IPS-18c (cell line): ENCODE measurements around the gene ACOT2.
"Not testable (repeated sequence)": the region's sequence is repeated elsewhere in the genome, so short reads cannot be mapped to it uniquely, and the experiment has no call there.

Experiments used
- H3K4me3 ChIP-seq: 2 replicates; pipeline ENCODE4 v1.7.0; 2013; ENCODE audit warnings: low read depth, mild to moderate bottlenecking, low read length, moderate library complexity; ENCODE audit not compliant: insufficient read depth
- H3K9me3 ChIP-seq: one replicate; pipeline ENCODE4 v1.6.1; 2013; ENCODE audit warnings: mild to moderate bottlenecking, low read length, moderate library complexity; ENCODE audit not compliant: control insufficient read depth, insufficient read depth

Gene ACOT2, protein sequence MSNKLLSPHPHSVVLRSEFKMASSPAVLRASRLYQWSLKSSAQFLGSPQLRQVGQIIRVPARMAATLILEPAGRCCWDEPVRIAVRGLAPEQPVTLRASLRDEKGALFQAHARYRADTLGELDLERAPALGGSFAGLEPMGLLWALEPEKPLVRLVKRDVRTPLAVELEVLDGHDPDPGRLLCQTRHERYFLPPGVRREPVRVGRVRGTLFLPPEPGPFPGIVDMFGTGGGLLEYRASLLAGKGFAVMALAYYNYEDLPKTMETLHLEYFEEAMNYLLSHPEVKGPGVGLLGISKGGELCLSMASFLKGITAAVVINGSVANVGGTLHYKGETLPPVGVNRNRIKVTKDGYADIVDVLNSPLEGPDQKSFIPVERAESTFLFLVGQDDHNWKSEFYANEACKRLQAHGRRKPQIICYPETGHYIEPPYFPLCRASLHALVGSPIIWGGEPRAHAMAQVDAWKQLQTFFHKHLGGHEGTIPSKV

DNA sequence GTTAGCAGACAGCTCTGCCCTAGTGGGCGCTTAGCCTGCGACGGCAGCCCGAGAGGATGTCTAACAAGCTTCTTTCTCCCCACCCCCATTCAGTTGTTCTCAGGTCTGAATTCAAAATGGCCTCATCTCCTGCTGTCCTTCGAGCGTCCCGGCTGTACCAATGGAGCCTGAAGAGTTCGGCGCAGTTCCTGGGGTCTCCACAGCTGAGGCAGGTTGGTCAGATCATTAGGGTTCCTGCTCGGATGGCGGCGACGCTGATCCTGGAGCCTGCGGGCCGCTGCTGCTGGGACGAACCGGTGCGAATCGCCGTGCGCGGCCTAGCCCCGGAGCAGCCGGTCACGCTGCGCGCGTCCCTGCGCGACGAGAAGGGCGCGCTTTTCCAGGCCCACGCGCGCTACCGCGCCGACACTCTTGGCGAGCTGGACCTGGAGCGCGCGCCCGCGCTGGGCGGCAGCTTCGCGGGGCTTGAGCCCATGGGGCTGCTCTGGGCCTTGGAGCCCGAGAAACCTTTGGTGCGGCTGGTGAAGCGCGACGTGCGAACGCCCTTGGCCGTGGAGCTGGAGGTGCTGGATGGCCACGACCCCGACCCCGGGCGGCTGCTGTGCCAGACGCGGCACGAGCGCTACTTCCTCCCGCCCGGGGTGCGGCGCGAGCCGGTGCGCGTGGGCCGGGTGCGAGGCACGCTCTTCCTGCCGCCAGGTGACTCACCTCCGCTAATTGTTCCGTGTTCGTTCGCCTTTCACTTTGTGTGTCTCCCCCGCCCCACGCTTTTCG is at the start of gene ACOT2:
Gene ACOT2 (plus strand): TSS at position 29 of the 774 bp plus-strand sequence. CDS start 28 bp downstream, at position 57.
- peak within 1 kb of the TSS; percentile 66 for H3K4me3 ChIP-seq

DNA sequence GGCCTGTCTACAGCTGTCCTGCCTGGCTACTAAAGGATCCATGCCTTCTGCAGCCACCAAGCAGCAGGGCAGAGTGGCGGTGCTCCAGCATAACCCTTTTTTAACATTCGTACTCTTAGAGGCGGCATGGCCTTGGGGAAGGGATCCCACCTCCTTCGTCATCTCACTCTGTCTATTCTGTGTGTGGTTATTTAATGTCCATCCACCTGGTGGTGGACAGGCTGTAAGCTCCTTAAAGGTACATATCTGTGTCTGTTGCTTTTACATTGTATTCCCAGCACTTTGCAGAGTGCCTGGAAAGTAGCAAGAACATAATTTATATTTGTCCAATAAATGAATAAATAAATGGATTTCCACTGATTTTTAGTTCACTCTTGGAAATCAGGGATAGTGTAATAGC is 47.8 kb upstream of the ACOT2 start:
- Histone ChIP-seq H3K4me3 (no peak overlapping the region), H3K9me3 (no peaks in the 10 kb centered on the region)

More for the DNA sequence above, at the start of gene ACOT2:
- H3K9me3 ChIP-seq, result not testable (repeated sequence)

DNA sequence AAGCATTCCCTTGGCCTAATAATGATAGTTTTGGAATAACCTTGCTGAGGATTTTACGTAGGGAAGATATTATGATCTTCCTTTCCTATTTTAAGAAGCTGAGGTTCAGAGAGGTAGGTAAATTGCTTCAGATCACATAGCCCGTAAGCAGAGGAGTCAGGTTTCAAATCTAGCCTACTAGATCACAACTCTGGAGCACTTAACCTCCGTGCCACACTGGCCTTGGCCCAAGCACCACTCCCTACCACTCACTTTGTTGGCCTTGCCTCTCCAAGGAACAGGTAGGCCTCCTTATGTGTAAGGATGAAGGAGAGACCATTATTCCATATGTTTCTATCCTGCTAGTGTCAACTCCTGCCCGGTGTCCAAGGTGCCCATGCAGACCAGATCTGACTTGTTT is 44.5 kb upstream of the ACOT2 start:
- H3K4me3 ChIP-seq, result no peak overlapping the region
- H3K9me3 ChIP-seq, result no peaks in the 10 kb centered on the region

DNA sequence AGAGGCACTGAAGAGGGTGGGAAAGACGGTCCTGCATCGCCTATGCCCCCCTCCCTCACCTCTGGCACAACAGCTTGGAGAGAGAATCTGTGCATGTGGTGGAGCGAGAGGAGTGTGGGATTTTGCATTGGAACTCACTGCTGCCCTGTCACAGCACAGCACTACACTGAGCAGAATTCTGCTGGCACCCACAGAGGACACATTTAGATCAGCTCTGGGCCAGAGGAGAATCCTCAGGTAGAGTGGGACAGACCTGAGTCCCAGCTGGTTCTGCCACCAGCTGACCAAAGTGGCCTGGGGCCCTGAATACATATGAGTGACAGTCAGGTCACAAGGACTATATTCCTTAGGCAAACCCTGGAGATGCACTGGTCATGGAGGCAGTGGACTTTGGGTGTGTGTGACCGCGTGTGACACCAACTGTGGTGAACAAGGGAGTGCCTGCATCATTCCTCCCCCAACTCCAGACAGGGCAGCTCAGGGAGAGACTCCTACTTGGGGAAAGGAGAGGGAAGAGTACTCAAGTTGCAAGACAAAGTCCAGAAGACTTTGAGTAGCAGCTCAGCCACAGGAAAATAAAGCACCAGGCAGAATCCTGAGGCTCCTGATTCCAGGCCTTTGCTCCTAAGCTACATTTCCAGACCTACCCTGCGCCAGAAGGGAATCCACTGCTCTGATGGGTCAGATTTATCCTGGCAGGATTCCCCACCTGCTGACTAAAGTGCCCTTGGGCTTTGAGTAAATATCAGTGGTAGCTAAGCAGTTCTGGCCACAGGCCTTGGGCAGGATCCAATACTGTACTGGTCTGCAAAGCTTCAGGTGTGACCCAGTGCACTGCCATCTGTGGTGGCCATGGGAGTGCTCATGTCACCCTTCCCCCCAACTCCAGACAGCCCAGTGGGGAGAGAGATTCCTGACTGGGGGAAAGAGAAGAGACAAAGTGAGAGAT is 42.7 kb upstream of the ACOT2 start:
- H3K4me3 ChIP-seq, result no peak overlapping the region
- H3K9me3 ChIP-seq, result no peaks in the 10 kb centered on the region

DNA sequence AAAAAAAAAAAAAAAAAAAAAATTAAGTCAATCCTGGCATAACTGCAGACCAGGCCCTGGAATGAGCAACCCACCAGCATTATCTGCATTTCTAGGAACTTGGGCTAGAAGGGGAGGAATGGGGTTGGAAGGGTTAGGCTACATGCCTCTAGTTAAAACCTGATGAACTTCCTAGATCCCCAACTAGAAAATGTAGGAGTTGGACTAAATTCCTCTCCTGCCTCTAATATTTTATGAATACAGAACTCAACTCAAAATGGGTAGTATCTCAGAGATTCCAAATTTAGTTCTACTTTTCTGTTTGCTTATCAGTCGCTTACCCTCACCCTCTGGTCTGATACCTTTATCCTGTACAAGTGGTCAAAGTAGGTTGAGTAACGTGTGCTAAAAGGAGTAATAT is 39.7 kb upstream of the ACOT2 start:
- not testable (repeated sequence) for H3K4me3 ChIP-seq, H3K9me3 ChIP-seq

DNA sequence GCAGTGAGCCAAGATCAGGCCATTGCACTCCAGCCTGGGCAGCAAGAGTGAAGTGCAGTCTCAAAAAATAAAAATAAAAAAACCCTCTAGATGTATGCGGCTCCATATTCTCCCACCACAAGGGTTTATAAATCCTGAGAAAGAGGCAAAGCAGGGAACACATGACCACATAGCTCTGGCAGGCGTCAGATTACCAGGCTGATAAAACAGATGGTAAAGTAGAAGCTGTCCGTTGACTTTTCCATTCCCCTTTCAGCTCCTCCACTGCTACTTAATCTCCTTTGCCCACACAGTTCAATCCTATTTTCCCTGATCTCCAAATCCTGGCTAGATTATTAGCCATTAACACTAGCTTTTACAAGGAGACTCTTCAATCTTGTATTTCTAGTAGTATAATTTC is 37.0 kb upstream of the ACOT2 start:
- H3K4me3 ChIP-seq, H3K9me3 ChIP-seq: not testable (repeated sequence)

DNA sequence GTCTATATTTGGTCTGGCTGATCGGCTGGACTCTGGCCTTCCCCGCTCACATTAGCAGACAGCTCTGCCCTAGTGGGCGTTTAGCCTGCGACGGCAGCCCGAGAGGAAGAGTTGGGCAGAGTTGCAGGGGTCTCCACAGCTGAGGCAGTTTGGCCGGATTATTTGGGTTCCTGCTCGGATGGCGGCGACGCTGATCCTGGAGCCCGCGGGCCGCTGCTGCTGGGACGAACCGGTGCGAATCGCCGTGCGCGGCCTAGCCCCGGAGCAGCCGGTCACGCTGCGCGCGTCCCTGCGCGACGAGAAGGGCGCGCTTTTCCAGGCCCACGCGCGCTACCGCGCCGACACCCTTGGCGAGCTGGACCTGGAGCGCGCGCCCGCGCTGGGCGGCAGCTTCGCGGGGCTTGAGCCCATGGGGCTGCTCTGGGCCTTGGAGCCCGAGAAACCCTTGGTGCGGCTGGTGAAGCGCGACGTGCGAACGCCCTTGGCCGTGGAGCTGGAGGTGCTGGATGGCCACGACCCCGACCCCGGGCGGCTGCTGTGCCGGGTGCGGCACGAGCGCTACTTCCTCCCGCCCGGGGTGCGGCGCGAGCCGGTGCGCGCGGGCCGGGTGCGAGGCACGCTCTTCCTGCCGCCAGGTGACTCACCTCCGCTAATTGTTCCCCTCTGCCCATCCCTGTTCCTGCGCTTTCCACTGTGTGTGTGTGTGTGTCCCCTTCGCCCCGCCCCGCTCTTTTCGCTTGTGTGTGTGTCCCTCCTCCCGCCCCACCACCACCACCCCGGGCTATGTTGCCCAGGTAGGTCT is 31.6 kb upstream of the ACOT2 start:
- H3K4me3 ChIP-seq, result peak overlapping the region; percentile 63
- not testable (repeated sequence) for H3K9me3 ChIP-seq

DNA sequence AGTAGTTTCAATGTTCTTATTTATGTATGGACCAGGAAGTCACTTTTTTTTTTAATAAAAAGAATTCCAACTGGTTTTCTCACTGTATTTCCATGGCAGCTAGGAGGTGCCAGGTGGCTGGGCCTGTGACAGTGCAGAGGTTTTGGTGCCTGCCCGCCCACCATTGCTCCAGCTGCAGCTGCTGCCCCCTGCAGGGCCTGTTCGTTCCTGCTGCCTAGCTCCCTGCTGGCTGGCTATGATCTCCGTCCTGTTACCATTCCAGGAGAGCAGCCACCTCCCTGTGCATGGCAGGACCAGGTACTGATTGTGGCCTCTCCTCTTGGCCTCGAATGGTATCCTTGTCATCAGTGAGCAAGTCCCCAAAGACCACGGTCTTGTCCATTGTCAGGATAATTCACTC is 30.0 kb upstream of the ACOT2 start:
- H3K4me3 ChIP-seq, result not testable (repeated sequence)

DNA sequence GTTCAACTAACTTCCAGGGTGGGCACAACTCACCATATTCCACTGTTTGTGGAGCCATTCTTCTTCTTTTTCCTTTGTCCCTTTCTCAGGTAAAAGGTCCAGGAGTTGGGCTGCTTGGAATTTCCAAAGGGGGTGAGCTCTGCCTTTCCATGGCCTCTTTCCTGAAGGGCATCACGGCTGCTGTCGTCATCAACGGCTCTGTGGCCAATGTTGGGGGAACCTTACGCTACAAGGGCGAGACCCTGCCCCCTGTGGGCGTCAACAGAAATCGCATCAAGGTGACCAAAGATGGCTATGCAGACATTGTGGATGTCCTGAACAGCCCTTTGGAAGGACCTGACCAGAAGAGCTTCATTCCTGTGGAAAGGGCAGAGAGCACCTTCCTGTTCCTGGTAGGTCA is 26.1 kb upstream of the ACOT2 start:
- not testable (repeated sequence) for H3K9me3 ChIP-seq, H3K4me3 ChIP-seq

More for the DNA sequence above, 30.0 kb upstream of the ACOT2 start:
- H3K9me3 ChIP-seq, result not testable (repeated sequence)

DNA sequence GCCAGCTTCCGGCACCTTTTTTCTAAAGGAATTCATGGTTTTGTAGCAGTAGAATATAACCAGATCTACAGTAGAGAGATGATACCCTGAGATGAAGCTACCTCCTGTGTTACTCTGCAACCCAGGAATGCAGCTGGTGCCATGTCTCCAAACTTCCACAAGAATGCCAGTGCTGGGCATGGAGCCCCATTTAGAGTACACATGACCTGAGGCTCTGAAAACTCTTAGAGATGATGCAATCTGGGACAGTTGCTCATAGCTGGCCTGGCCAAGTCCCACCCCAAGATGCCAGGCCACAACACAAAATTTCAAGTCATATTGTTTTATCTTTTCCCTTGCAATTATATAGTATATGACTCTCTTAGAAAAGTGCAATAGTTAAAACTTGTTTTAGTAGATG is 23.7 kb upstream of the ACOT2 start:
- not testable (repeated sequence) for H3K4me3 ChIP-seq, H3K9me3 ChIP-seq

DNA sequence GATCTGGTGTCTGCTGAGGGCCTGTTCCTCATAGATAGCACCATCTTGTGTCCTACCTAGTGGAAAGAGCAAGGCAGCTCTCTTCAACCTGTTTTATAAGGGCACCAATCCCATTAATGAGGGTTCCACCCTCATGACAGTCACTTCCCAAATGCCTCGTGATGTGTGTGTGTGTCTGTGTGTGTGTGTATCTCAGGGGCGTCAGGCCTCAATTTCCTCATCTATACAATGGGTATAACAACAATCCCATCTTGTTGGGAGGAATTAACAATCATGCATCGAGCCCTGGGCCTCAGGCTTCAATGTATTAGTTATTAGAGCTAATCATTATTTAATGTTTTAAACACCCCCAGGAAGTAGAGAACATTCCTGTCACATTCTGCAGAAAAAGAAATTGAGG is 19.9 kb upstream of the ACOT2 start:
- not testable (repeated sequence) for H3K4me3 ChIP-seq, H3K9me3 ChIP-seq

DNA sequence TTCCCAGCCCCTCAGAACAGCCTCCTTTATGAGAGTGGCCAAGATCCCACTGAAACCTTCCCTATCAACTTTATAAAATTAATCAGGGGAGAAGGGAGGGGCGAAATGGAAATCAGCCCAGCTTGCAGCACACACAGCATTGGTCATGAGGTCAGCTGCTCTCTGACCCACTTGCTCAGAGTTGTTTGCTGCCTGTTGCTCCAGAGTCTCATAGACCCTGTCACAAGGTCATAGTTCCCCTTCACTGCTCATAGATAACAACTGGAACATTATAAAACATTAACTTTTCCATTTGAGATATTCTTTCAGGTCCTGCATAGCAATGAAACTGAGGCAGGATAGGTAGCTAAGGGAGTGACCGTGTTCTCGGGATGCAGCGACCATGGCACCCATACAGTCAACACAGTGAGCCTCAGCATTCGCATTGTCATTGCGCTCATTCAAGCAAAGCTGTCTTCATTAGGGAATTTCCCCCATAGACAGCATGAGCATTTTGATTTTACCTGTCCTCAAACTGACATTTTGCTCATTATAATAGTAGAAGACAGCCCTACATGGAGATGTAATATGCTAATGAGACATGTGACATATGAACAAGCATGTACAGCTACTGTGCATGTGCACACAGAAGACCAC is 19.0 kb upstream of the ACOT2 start:
- not testable (repeated sequence) for H3K4me3 ChIP-seq, H3K9me3 ChIP-seq

DNA sequence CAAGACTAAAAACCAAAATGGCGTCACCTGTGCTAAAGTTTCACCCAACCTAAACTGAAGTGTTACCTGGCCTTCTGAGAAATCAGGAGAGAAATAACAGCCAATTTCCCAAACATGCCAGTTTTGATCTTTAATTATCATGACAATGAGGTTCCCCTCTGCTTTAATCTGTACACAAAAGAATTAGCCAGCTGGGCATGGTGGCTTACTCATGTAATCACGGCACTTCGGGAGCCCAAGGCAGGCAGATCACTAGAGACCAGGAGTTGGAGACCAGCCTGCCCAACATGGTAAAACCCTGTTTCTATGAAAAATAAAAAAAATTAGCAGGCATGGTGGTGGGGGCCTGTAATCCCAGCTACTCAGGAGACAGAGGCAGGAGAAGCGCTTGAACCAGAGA is 15.2 kb upstream of the ACOT2 start:
- H3K4me3 ChIP-seq, result no peak overlapping the region
- no peaks in the 10 kb centered on the region for H3K9me3 ChIP-seq

DNA sequence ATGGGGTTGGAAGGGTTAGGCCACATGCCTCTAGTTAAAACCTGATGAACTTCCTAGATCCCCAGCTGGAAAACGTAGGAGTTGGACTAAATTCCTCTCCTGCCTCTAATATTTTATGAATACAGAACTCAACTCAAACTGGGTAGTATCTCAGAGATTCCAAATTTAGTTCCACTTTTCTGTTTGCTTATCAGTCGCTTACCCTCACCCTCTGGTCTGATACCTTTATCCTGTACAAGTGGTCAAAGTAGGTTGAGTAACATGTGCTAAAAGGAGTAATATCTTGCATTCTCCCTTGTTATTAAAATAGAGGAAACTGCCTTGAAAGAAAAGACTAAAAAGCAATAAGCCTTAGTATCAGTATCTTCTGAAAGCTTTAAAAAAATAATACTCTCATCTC is 11.8 kb upstream of the ACOT2 start:
- H3K9me3 ChIP-seq, H3K4me3 ChIP-seq: not testable (repeated sequence)

DNA sequence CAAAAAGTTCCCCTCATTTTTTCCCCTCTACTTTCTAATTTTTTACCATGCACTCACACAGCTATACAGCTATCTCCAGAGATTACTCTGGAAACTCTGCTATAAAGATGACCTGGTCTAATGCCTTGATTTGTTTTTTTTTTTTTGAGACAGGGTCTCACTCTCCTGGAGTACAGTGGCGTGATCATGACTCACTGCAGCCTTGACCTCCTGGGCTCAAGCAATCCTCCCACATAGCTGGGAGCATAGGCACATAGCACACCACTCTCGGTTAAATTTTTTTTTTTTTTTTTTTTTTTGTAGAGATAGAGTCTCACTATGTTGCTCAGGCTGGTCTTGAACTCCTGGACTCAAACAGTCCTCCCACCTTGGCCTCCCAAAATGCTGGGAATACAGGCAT is 10.8 kb upstream of the ACOT2 start:
- H3K9me3 ChIP-seq, H3K4me3 ChIP-seq: not testable (repeated sequence)

DNA sequence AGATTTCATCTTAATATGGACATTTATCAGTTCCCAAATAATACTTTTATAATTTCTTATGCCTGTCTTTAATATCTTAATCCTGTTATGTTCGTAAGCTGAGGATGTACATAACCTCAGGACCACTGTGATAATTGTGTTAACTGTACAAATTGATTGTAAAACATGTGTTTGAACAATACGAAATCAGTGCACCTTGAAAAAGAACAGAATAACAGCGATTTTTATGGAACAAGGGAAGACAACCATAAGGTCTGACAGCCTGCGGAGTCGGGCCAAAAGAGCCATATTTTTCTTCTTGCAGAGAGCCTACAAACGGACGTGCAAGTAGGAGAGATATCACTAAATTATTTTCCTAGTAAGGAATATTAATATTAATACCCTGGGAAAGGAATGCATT is 6.8 kb upstream of the ACOT2 start:
- H3K9me3 ChIP-seq, H3K4me3 ChIP-seq: not testable (repeated sequence)
